ENCODE measurements around the gene TMED5.

DNA sequence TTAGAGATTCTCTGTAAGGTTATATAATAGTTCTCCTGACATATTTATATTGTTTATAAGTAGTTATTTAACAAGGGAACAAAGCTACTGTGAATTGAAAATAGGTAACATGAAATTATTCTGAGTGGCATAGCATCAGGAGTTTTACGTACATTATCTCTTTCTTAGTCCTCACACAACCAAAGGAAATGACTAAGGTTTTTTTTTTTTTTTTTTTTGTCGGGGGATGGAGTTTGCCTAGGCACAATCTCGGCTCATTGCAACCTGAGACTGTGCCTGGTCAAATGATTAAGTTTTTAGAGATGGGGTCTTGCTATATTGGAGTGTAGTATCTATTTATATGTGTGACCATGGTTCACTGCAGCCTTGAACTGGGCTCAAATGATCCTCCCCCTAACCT is 24.9 kb downstream of the TMED5 start:
- TF ChIP-seq, protein P1, sequence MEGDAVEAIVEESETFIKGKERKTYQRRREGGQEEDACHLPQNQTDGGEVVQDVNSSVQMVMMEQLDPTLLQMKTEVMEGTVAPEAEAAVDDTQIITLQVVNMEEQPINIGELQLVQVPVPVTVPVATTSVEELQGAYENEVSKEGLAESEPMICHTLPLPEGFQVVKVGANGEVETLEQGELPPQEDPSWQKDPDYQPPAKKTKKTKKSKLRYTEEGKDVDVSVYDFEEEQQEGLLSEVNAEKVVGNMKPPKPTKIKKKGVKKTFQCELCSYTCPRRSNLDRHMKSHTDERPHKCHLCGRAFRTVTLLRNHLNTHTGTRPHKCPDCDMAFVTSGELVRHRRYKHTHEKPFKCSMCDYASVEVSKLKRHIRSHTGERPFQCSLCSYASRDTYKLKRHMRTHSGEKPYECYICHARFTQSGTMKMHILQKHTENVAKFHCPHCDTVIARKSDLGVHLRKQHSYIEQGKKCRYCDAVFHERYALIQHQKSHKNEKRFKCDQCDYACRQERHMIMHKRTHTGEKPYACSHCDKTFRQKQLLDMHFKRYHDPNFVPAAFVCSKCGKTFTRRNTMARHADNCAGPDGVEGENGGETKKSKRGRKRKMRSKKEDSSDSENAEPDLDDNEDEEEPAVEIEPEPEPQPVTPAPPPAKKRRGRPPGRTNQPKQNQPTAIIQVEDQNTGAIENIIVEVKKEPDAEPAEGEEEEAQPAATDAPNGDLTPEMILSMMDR (conservative IDR thresholded peaks at IDR 0.05) = no peak
- TF ChIP-seq EZH2 (IDR thresholded peaks at IDR 0.05; ENCODE audit: low read depth) = no peak

All from PC-9 (cell line).